Retina (tissue), 1 donor: ENCODE measurements around the gene LMBR1.
"Not testable (repeated sequence)": the region's sequence is repeated elsewhere in the genome, so short reads cannot be mapped to it uniquely, and the experiment has no call there.

Experiments
- DNase-seq: peaks from one replicate; pipeline ENCODE4 v3.0.0-alpha.2; 2016

Gene LMBR1

DNA sequence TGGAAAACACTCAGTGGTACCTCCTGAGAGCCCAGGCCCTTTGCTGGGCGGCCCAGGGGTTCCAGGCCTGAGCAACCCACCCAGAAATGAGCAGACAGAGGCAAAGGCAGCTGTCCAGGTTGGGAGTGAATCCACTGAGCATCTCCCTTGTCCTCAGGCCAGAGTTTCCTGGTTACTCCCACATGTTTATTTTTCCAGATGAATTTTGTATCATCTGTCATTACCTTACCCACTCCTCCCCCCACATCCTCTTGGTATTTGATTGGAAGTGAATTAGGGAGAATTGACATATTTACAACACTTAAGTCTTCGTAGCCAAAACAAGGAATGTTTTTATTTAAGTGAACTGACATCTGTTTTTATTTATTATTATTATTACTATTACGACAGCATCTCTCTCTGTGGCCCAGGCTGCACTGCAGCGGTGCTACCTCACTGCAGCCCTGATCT lies 13.2 kb upstream of the LMBR1 start:
- DNase-seq: no peak

DNA sequence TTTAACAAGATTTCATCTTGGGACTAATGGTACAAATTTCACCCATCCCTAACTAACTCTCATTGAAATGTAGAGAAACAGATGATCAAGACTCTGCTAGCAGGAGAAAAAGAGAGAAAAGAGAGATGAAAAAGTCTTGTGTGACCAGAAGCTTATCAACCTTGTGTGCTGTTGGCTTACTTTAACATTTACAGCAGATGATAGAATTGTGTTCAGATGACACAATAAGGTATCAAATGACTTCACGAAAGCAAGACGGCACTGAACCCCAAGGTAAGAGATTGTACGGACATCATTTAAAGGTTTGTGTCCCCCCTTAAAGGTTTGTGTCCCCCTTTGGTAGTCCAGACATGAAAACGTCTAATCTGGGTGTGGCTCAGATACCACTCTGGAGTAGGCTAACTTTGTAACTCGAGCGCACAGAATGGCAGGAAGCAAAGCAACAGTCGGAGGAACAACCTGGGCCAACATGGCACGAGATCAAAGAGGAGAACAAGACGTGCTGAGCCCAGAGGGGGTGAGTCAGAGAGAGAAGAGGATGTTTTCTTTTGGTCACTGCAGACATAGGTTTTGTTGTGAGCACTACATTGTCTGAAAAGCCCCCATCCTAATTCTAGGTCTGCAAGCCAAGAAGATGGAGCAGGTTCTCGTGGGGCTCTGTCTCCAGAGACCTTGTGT lies 10.4 kb upstream of the LMBR1 start:
- no peak for DNase-seq

DNA sequence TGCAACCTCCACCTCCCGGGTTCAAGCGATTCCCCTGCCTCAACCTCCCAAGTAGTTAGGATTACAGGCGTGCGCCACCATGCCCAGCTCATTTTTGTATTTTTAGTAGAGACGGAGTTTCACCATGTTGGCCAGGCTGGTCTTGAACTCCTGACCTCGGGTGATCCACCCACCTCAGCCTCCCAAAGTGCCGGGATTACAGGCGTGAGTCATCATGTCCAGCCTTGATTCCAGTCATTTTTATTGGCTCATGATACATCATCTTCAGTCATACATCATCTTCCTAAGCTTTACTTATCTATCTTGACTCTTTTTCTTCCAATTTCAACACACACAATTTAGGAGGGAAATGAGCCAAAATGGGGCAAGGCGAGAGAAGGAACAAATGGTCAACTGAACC lies 7.1 kb upstream of the LMBR1 start:
- DNase-seq: not testable (repeated sequence)

DNA sequence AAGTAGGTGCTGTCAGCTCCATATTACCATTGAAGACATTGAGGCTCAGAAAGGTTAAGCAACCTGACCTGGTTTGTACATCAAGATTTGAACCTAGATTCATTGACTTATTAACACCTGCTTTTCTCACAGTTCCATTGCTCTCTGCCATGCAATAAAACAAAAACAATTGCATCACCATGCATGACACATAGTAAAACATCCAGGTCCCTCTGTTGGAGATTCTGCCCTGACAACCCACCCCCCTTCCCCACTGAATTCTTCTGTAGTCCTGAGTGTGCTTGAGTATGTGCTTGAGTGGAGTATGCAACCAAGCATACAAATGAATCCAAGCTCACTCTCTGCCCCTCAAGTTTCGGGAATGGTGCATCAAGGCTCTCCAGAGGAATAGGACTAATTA lies 6.0 kb upstream of the LMBR1 start:
- no peak for DNase-seq

DNA sequence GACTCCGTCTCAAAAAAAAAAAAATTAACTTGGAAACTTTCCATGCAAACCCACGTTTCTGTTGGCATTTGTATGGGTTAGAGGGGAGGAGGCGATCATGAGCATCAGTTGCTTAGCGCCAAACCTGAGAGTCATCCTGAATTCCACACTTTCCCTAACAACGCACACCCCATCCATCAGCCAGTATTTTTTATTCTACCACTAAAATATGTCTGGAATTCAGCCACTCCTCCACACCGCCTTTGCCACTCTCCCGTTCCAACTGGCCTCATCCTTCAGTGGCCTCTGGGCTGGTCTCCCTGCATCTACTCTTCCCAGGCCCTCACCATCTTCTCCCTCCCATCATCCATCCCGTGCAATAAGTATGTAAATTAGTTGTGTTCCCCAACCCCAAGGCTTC lies 4.7 kb upstream of the LMBR1 start:
- no peak for DNase-seq

DNA sequence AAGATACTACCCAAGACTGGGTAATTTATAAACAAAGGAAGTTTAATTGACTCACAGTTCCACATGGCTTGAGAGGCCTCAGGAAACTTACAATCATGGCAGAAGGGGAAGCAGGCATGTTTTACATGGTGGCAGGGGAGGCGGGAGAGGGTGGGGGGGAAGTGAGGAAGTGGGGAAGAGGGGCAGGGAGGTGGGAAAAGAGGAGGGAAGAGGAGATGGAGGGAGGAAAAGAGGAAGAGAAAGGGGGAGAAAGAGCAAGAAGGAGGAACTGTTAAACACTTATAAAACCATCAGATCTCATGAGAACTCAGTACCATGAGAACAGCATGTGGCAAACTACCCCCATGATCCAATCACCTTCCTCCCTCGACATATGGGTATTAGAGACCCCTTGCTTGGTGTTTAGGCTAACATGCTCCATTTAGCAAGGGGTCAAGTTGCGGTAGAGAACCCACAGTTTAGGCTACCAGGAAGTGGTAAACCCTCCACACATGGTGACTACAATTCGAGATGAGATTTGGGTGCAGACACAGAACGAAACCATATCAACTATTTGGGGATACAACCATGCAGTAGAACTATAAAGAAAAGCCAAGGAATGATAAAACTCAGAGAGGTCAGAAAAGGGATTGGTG lies 3.5 kb upstream of the LMBR1 start:
- no peak for DNase-seq

DNA sequence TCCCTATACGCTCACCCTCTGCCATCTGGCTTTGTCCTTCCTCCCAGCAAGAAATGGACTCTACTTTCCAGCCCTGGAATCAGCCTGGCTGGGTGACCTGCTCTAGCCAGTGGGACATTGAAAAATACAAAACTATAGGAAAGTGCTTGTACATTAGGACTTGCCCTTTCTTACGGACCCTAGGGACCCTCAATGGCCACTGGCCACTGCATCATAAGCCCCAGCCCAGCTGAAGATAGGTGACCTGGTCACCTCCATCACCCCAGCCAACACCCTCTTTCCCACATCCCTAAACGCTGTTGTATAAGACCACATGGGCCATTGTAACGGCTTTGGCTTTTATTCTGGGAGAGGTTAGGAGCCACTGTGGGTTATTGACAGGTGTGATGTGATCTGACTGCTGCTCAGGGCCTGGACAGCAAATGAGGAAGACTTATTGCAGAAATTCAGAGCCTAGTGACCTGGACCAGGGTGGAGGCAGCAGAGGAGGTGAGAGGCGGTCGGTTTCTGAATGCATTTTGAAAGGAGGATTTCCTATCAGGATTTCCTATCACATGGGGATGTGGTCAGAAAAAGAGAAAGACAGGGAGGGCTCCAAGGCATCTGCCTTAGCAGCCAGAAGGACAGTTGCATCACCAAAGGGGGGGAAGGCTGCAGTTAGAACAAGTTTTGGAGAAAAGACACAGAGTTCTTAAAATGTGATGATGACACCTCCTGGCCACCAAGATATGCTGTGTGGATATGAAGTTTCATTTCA lies 2.2 kb upstream of the LMBR1 start:
- DNase-seq: no peak

DNA sequence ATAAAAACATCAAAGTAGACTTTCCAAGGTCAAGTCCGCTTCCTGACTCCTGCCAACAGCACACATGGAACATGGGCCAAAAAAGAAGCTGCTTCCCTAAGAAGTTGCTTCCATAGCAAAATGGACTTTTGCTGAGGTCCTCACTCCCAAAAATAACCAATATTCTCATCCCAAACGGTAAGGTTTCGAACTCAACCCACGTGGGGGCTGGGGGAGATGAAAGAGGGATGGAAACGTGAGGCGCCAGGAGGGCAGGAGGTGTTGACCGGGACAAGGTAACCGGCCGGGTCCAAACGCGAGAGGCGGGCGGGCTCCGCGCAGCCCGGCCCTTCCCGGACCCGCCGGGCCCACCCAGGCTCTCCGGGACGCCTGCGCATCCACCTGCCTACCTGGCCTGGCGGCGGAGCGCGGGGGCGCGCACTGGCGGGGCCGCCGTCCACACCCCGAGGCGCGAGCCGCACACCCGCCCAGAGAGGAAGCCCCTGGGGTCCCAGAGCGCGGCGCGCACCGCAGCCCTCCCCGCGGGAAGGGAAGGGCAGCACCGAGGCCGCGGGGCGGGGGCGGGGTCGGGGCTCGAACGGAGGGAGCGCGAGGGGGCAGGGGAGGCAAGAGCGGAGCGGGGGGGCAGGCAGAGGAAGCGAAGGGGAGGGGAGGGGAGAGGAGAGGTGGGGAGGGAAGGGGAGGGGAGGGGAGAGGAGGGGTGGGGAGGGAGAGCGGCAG lies 742 bp downstream of the LMBR1 start:
- DNase-seq: peak; percentile 37

DNA sequence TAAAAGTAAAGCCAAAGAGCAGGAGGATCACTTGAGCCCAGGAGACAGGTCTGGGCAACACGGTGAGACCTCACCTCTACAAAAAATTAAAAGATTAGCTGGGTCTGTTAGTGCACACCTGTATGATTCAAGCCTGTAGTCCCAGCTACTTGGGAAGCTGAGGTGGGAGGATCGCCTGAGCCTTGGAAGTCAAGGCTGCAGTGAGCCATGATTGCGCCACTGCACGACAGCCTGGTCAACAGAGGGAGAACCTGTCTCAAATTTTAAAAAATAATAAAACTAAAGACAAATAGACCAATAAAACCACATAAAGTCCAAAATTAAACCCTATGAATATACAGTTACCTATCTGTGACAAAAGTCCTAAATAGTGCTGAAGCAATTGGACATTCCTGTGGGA lies 3.2 kb downstream of the LMBR1 start:
- no peak for DNase-seq

DNA sequence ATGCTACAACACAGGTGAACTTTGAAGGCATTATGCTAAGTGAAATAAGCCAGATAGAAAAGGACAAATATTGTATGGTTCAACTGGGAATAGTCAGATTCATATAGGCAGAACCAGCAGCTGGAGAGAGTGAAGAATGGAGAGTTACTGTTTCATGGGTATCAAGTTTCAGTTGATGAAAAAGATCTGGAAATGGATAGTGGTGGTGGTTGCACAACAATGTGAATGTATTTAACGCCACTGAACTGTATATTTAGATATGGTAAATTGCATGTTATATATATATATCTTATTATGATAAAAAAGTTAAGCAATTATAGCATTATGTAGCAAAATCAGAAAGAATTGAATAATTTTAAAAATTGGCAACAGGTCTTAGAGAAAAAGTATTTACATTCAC lies 3.9 kb downstream of the LMBR1 start:
- DNase-seq: no peak

DNA sequence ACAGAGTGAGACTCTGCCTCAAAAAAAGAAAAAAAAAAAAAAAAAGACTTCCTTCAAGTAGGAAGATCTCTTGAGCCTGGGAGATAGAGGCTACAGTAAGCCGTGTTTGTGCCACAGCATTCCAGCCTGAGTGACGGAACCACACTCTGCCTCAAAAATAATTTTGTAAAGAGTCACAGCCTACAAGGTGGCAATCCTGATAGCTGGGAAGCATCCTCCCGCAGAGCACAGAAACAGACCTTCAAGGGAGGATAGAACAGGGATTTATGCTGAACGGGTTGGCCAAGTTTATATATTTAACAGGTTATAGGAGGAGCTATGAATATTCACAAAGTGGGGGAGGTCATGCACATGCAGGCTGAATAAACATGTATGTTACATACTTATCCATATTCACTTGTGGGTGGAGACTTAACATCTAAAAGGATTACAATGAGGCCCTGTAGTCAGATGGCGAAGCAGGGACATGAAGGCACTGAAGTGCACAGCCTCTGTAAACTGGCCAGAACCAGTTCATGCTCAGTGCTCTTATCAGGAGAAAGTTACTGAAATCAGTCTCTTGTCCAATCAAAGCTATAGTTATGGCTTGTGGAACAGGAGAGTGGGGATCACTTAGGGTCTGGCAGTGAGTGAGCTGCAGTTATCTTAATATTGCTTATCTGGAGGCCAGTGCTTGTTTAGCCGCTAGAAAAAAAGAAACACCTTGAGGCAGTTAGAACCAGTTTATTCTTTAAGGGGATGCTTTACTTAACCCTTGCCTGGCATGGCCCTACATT lies 6.8 kb downstream of the LMBR1 start:
- no peak for DNase-seq

DNA sequence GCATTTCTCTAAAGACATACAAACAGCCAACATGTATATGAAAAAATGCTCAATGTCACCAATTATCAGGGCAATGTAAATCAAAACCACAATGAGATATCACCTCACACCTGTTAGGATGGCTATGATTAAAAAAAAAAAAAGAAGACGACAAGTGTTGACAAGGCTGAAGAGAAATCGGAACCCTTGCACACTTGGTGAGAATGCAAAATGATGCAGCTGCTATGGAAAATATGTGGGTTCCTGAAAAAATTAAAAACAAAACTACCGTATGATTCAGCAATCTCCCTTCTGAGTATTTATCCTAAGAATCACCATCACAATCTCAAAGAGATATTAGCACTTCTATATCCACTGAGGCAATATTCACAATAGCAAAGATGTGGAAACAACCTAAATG lies 11.3 kb downstream of the LMBR1 start:
- no peak for DNase-seq

DNA sequence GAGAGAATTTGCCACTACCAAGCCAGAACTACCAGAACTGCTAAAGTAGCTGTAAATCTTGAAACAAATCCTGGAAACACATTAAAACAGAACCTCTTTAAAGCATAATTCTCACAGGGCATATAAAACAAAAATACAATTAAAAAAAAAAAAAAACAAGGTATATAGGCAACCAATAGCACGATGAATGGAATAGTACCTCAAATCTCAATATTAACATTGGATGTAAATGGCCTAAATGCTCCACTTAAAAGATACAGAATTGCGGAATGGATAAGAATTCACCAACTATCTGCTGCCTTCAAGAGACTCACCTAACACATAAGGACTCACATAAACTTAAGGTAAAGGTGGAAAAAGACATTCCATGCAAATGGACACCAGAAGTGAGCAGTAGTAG lies 17.2 kb downstream of the LMBR1 start:
- DNase-seq: no peak

DNA sequence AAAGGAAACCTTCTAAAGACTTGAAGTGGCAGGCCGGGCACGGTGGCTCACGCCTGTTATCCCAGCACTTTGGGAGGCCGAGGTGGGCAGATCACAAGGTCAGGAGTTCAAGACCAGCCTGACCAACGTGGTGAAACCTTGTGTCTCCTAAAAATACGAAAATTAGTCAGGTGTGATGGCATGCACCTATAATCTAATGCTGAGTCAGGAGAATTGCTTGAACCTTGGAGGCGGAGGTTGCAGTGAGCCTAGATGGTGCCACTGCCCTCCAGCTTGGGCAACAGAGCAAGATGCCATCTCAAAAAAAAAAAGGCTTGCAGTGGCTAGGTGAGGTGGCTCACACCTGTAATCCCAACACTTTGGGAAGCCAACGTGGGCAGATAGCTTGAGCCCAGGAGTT lies 24.6 kb downstream of the LMBR1 start:
- not testable (repeated sequence) for DNase-seq

DNA sequence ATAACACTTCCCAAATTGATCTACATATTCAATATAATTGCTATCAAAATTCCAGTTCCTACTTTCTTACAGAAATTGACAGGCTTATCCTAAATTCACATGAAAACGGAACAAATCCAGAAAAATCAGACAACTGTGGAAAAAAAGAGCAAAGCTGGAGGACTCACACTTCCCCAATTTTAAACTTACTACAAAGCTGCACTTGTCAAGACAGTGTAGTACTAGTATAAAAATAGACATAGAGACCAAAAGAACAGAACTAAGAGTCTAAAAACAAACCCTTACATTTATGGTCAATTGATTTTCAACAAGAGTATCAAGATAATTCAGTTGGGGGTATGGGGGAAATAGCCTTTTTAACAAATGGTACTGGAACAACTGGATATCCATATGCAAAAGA lies 27.5 kb downstream of the LMBR1 start:
- DNase-seq: no peak

DNA sequence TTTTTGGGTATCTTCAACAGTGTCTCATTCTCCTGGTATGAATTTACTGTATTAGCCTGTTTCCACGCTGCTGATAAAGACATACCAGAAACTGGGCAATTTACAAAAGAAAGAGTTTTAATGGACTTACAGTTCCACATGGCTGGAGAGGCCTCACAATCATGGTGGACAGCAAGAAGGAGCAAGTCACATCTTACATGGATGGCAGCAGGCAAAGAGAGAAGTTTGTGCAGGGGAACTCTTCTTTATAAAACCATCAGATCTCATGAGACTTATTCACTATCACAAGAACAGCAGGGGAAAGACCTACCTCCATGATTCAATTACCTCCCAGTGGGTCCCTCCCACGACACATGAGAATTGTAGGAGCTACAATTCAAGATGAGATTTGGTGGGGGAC lies 31.0 kb downstream of the LMBR1 start:
- DNase-seq: not testable (repeated sequence)

DNA sequence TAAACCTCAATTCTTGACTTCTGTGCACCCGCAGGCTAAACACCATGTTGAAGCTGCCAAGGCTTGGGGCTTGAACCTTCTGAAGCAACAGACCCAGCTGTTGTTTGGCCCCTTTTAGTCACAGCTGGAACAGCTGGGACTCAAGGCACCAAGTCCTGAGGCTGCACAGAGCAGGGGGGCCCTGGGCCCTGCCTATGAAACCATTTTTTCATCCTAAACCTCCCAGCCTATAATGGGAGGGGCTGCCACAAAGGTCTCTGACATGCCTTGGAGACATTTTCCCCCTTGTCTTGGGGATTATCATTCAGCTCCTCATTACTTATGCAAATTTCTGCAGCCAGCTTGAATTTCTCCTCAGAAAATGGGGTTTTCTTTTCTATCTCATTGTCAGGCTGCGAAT lies 31.8 kb downstream of the LMBR1 start:
- DNase-seq: no peak

DNA sequence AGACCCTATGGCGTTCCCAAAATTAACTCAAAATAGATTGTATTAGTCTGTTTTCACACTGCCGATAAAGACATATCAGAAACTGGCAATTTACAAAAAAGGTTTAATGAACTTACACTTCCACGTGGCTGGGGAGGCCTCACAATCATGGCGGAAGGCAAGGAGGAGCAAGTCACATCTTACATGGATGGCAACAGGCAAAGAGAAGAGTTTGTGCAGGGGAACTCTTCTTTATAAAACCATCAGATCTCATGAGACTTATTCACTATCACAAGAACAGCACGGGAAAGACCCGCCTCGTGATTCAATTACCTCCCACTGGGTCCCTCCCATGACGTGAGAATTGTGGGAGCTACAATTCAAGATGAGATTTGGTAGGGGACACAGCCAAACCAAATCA lies 32.9 kb downstream of the LMBR1 start:
- DNase-seq: not testable (repeated sequence)

DNA sequence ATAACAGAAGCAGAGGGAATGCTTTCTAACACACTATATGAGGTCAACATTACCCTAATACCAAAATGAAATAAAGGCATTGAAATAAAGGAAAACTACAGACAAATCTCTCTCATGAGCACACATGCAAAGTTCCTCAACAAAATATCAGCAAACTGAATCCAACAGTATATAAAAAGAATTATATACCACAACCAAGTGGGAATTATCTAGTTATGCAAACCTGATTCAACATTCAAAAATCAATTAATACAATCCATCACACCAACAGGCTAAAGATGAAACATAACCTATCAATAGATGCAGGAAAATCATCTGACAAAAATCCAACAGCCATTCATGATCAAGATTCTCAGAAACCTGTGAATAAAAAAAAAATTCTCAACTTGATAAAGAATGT lies 34.5 kb downstream of the LMBR1 start:
- DNase-seq: no peak

DNA sequence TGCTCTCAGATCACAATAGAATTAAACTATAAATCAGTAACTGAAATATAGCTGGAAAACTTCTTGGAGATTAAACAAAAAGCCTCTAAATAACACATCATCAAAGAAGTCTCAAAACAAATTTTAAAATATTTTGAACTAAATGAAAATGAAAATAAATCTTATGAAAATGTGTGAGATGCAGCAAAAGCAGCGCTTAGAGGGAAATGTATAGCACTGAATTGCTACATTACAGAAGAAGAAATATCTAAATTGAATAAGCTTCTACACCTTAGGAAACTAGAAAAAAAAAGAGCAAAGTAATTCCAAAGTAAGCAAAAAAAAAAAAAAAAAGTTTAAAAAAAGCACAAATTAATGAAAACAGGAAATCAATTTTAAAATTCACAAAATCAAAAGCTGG lies 35.2 kb downstream of the LMBR1 start:
- no peak for DNase-seq

DNA sequence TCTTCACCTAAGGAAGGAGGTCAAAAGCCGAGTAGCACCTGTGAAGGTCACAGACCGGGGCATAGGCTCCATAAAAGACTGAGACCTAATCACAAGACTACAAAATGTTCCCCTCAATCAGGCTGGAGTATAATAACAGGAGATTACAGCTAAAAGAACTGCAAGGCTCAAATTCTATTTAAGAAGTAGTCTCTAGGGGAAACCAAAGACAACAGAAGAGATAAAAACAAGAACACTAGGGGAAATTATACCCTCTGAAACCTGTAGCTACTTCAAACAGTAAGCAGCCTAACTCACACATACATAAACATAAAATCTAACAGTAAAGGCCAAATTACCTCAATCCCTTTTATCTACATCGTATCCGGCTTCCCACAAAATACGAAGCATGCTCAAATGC lies 38.3 kb downstream of the LMBR1 start:
- DNase-seq: no peak

DNA sequence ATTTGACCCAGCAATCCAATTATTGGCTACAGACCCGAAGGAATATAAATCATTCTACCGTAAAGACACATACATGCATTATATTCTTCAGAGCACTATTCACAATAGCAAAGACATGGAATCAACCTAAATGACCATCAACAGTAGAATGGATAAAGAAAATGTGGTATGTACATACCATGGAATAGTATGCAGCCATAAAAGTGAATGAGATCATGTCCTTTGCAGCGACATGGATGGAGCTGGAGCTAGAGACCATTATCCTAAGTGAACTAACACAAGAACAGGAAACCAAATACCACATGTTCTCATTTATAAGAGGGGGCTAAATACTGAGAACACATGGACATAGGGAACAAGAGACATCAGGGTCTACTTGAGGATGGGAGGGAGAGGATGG lies 44.0 kb downstream of the LMBR1 start:
- DNase-seq: no peak
